Glutamatergic neuron (in vitro differentiated cells): ENCODE results near the gene KCNJ5. TPM values are rescaled to one million over a fixed set of nuclear protein-coding genes. Genes with fewer than 3 reads are reported as not detected.

Source experiments
- DNase-seq: peaks from one replicate; pipeline ENCODE4 v3.0.0; 2022
- H3K27ac Mint-ChIP-seq: one replicate; pipeline ENCODE4 v1.8.0; 2020; ENCODE audit warnings: mild to moderate bottlenecking, mixed read lengths, inconsistent platforms; ENCODE audit not compliant: unreplicated experiment
- H3K27me3 Mint-ChIP-seq: one replicate; pipeline ENCODE4 v1.8.0; 2020; ENCODE audit warnings: mild to moderate bottlenecking, moderate library complexity, mixed read lengths, inconsistent platforms; ENCODE audit not compliant: unreplicated experiment
- H3K36me3 Mint-ChIP-seq: one replicate; pipeline ENCODE4 v1.8.0; 2020; ENCODE audit warnings: mild to moderate bottlenecking, mixed read lengths, inconsistent platforms; ENCODE audit not compliant: unreplicated experiment
- H3K4me1 Mint-ChIP-seq: one replicate; pipeline ENCODE4 v1.8.0; 2020; ENCODE audit warnings: mild to moderate bottlenecking, low read depth, mixed read lengths, inconsistent platforms; ENCODE audit not compliant: unreplicated experiment
- H3K4me3 Mint-ChIP-seq: one replicate; pipeline ENCODE4 v1.8.0; 2020; ENCODE audit warnings: mild to moderate bottlenecking, mixed read lengths, inconsistent platforms; ENCODE audit not compliant: unreplicated experiment
- H3K9me3 Mint-ChIP-seq: one replicate; pipeline ENCODE4 v1.8.0; 2020; ENCODE audit warnings: mild to moderate bottlenecking, moderate library complexity, mixed read lengths, inconsistent platforms; ENCODE audit not compliant: unreplicated experiment
- total RNA-seq: library from RNA; stranded (reverse); fragmentation: NEBNext Ultra II Directional; extraction: Animal tissue kit (Norgen Biotek cat#: 25700); gene quantifications from one replicate; pipeline ENCODE4 v1.2.1, GENCODE V29; 2021; ENCODE audit not compliant: unreplicated experiment
- TF ChIP-seq, protein P1 (sequence below): fragments of 200-600 bp; sonication (generic); IDR thresholded peaks from one replicate; pipeline ENCODE4 v1.5.0; 2021; ENCODE audit not compliant: partially characterized antibody, unreplicated experiment

KCNJ5 gene
- total RNA-seq, 1 donor from 2014 or later: 0.34 TPM

- no peaks in the 10 kb centered on the region for H3K36me3 Mint-ChIP-seq
- H3K4me1 Mint-ChIP-seq: peaks cover 38% of the 10 kb centered on the region
- peaks cover 14% of the 10 kb centered on the region for H3K27me3 Mint-ChIP-seq
- TF ChIP-seq, protein P1, sequence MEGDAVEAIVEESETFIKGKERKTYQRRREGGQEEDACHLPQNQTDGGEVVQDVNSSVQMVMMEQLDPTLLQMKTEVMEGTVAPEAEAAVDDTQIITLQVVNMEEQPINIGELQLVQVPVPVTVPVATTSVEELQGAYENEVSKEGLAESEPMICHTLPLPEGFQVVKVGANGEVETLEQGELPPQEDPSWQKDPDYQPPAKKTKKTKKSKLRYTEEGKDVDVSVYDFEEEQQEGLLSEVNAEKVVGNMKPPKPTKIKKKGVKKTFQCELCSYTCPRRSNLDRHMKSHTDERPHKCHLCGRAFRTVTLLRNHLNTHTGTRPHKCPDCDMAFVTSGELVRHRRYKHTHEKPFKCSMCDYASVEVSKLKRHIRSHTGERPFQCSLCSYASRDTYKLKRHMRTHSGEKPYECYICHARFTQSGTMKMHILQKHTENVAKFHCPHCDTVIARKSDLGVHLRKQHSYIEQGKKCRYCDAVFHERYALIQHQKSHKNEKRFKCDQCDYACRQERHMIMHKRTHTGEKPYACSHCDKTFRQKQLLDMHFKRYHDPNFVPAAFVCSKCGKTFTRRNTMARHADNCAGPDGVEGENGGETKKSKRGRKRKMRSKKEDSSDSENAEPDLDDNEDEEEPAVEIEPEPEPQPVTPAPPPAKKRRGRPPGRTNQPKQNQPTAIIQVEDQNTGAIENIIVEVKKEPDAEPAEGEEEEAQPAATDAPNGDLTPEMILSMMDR: no peak
- H3K4me3 Mint-ChIP-seq: no peak overlapping the region
- H3K27ac Mint-ChIP-seq: no peak overlapping the region
- peaks cover 7% of the 10 kb centered on the region for H3K9me3 Mint-ChIP-seq
- DNase-seq: no peak
Observed at GRCh38 chr11:128900468-128900867, 9.3 kb downstream of the KCNJ5 start.

DNA sequence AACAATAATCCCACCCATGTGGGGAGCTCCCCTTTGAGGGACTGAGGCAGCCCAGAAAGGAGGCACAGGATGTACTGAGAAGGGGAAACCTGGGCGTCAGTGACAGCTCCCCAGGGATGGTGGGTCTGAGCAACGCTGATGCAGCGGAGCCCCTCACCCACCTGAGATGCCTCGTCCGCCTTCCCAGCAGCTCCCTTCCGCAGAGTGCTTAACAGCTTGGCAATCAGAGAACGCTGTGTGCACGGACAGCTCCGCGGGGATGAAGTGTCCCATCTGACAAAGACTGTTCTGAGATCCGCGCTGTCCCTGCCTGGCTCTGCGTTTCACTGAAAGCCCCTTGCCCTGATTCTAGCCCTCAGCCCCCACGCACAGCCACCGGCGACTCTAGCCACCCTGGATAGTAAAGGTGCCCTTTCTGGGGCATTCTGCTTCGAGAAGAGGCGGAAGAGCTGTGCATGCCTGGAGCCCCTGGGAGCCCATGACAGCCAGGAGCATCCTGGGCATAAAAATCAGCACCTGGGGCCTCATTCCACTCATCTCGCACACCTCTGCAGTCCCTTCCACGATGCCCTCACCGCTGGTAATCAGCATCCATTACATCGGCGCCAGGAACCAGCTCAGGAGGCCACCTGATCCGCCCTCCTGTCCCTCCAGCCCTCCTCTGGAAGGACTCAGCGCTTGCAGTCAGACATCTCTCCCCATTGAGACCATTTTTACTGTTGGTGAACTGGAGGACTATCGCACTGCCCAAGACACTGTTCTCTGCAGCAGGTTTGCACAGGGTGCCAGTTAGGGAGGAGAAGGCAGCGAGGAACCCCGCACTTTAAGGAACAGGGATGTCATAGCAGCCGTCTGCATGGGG is 10.7 kb downstream of the KCNJ5 start:
- Mint-ChIP-seq H3K4me1 (peaks cover 35% of the 10 kb centered on the region), H3K27me3 (peaks cover 17% of the 10 kb centered on the region), H3K27ac (no peak overlapping the region), H3K36me3 (no peaks in the 10 kb centered on the region), H3K9me3 (peaks cover 4% of the 10 kb centered on the region), H3K4me3 (peak overlapping the region; percentile 81)
- TF ChIP-seq, protein P1: no peak
- peak; percentile 57 for DNase-seq

DNA sequence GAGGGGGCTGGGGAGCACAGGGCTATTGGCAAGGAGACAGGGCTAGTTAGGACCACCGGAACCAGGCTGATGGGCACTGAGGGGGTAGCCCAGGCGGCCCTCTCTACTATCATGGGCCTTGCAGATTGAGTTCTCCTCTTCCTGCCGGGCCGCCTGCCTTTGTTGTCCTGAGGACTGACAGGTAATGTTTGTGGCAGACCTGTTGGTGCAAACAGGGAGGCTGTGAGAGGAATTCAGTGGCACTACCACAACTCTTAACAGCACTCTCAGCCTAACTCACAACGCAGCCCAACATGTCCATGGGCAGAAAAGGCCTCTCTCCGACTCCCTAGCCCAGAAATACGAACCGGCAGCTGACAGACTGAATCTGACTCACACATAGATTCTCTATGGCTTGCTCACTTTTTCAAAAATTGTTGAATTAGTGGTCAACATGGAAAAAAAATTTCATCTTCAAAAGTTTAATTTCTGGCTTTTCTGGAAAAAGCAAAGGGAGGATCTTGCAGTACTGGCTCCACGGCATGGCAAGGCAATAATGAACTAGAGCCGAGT is 11.4 kb downstream of the KCNJ5 start:
- peaks cover 35% of the 10 kb centered on the region for H3K4me1 Mint-ChIP-seq
- TF ChIP-seq, protein P1: no peak
- H3K4me3 Mint-ChIP-seq: no peak overlapping the region
- peaks cover 17% of the 10 kb centered on the region for H3K27me3 Mint-ChIP-seq
- no peaks in the 10 kb centered on the region for H3K36me3 Mint-ChIP-seq
- H3K27ac Mint-ChIP-seq: no peak overlapping the region
- no peak for DNase-seq
- H3K9me3 Mint-ChIP-seq: peaks cover 4% of the 10 kb centered on the region

- peaks cover 35% of the 10 kb centered on the region for H3K4me1 Mint-ChIP-seq
- H3K9me3 Mint-ChIP-seq: peaks cover 4% of the 10 kb centered on the region
- H3K27ac Mint-ChIP-seq: peak overlapping the region; percentile 44
- peak overlapping the region; percentile 60 for H3K4me3 Mint-ChIP-seq
- peaks cover 17% of the 10 kb centered on the region for H3K27me3 Mint-ChIP-seq
- peak; percentile 60 for DNase-seq
- no peaks in the 10 kb centered on the region for H3K36me3 Mint-ChIP-seq
- TF ChIP-seq, protein P1: no peak
Observed at GRCh38 chr11:128903248-128904061, 12.3 kb downstream of the KCNJ5 start.
